CD4-positive, alpha-beta T cell (primary cell): Measurements from ENCODE around the gene FARS2. TPM values are rescaled to one million over a fixed set of nuclear protein-coding genes. Genes with fewer than 3 reads are reported as not detected.

Experiments
- ATAC-seq: fragments of 200-7000 bp; cut with Tn5 transposase; one replicate; pipeline ENCODE4 v1.10.0; 2022; ENCODE audit warnings: mild to moderate bottlenecking; ENCODE audit not compliant: poor library complexity
- CTCF ChIA-PET: fragments of 350-600 bp; sonication (Branson Sonifier 250); formaldehyde crosslinking; loops from one replicate; lab custom pipeline; 2021; ENCODE audit warnings: antibody characterized with exemption, inconsistent platforms; lab: Charles Lee
- POLR2A ChIA-PET: fragments of 350-600 bp; sonication (Branson Sonifier 250); formaldehyde crosslinking; loops from one replicate; lab custom pipeline; 2021; ENCODE audit warnings: antibody characterized with exemption, inconsistent platforms; lab: Charles Lee
- DNase-seq, 14 experiments: peaks; one replicate each; pipeline ENCODE4 v3.0.0-alpha.2; 2013 to 2020; ENCODE audit warnings: mixed read lengths in 2 of 14
- H3K27ac ChIP-seq, 2 donors: one replicate each; pipeline versions ENCODE4 v1.5.1 to v1.7.0; 2013; ENCODE audit warnings: low read length in 2 of 2, low read depth in 1 of 2, mild to moderate bottlenecking in 1 of 2
- H3K27me3 ChIP-seq, 2 experiments: 1 replicate in 1 of 2; 2 replicates in 1 of 2; pipeline versions ENCODE4 v1.6.1 to v1.7.0; 2013; ENCODE audit warnings: low read length in 2 of 2, control low read depth in 1 of 2, mild to moderate bottlenecking in 1 of 2, moderate library complexity in 1 of 2; ENCODE audit not compliant: insufficient read depth in 2 of 2, control insufficient read depth in 1 of 2
- H3K36me3 ChIP-seq: one replicate; pipeline ENCODE4 v1.6.1; 2013; ENCODE audit warnings: low read length, control low read depth; ENCODE audit not compliant: insufficient read depth
- H3K4me1 ChIP-seq: one replicate; pipeline ENCODE4 v1.6.1; 2013; ENCODE audit warnings: low read length, control low read depth; ENCODE audit not compliant: insufficient read depth
- H3K4me3 ChIP-seq: one replicate; pipeline ENCODE4 v1.5.1; 2013; ENCODE audit warnings: mild to moderate bottlenecking, low read length, moderate library complexity
- H3K9me3 ChIP-seq, 2 experiments: 1 replicate in 1 of 2; 2 replicates in 1 of 2; pipeline versions ENCODE4 v1.6.1 to v1.7.0; 2013; ENCODE audit warnings: low read length in 2 of 2, mild to moderate bottlenecking in 2 of 2, control low read depth in 1 of 2, moderate library complexity in 1 of 2; ENCODE audit not compliant: control insufficient read depth in 1 of 2, insufficient read depth in 1 of 2
- H3K27ac Mint-ChIP-seq: one replicate; pipeline ENCODE4 v1.8.0; 2020; ENCODE audit warnings: mixed read lengths
- H3K27me3 Mint-ChIP-seq: one replicate; pipeline ENCODE4 v1.8.0; 2021; ENCODE audit warnings: mixed read lengths
- H3K36me3 Mint-ChIP-seq: one replicate; pipeline ENCODE4 v1.8.0; 2021; ENCODE audit warnings: low read depth, mixed read lengths
- H3K4me1 Mint-ChIP-seq: one replicate; pipeline ENCODE4 v1.8.0; 2021; ENCODE audit warnings: low read depth, mixed read lengths
- H3K4me3 Mint-ChIP-seq: one replicate; pipeline ENCODE4 v1.8.0; 2020; ENCODE audit warnings: mild to moderate bottlenecking, mixed read lengths
- H3K9me3 Mint-ChIP-seq: one replicate; pipeline ENCODE4 v1.8.0; 2020; ENCODE audit warnings: mixed read lengths
- intact Hi-C, 2 experiments: fragments of 100-400 bp; cut with DNase I in 1 of 2; cut with micrococcal nuclease in 1 of 2; formaldehyde crosslinking; loops; one replicate each; pipeline versions ENCODE4 v1.15.1 to v1.9.0; 2023 to 2025; cut with DNase I, micrococcal nuclease
- total RNA-seq, 174 experiments: library from RNA in 2 of 174; stranded (reverse) in 2 of 174; gene quantifications; one replicate each; pipeline ENCODE4 v1.2.3 and lab custom pipeline; 2021 to 2026
- TF ChIP-seq, protein P1 (sequence below): fragments of 200-600 bp; IDR thresholded peaks from one replicate; pipeline ENCODE4 v1.8.0; 2022; ENCODE audit warnings: antibody characterized with exemption, mild to moderate bottlenecking

The FARS2 gene
- total RNA-seq, 2 experiments from 2014 or later = 12.6 to 12.8 TPM

DNA sequence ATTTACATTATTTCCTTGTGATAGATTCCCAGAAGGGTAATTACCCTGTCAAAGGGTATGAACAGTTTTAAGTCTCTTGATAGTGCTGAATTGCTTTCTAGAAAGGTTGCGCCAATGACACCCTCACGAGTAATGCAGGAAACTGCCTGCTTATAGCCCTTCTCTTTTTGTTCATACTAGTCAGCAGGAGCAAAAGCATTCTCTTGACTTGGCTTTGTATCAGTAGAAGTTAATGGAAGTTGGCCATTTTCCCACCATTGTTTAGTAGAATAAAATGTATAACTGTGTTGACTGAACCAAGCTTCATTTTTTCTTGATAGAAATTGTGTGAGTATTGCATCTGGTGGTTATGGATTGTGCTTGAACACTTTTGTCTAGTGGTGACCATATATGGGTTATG is 100.1 kb downstream of the FARS2 start:
- Histone ChIP-seq H3K27me3 (no peaks in the 10 kb centered on the region), H3K4me1 (no peaks in the 10 kb centered on the region), H3K36me3 (no peaks in the 10 kb centered on the region), H3K4me3 (no peak overlapping the region), H3K27ac (no peak overlapping the region), H3K9me3 (no peaks in the 10 kb centered on the region)
- Mint-ChIP-seq H3K27me3 (no peaks in the 10 kb centered on the region), H3K4me3 (no peak overlapping the region), H3K27ac (no peak overlapping the region), H3K4me1 (peaks cover 19% of the 10 kb centered on the region), H3K36me3 (no peaks in the 10 kb centered on the region), H3K9me3 (no peaks in the 10 kb centered on the region)
- POLR2A ChIA-PET = no interaction called here
- no peak for DNase-seq
- CTCF ChIA-PET = no interaction called here
- TF ChIP-seq, protein P1, sequence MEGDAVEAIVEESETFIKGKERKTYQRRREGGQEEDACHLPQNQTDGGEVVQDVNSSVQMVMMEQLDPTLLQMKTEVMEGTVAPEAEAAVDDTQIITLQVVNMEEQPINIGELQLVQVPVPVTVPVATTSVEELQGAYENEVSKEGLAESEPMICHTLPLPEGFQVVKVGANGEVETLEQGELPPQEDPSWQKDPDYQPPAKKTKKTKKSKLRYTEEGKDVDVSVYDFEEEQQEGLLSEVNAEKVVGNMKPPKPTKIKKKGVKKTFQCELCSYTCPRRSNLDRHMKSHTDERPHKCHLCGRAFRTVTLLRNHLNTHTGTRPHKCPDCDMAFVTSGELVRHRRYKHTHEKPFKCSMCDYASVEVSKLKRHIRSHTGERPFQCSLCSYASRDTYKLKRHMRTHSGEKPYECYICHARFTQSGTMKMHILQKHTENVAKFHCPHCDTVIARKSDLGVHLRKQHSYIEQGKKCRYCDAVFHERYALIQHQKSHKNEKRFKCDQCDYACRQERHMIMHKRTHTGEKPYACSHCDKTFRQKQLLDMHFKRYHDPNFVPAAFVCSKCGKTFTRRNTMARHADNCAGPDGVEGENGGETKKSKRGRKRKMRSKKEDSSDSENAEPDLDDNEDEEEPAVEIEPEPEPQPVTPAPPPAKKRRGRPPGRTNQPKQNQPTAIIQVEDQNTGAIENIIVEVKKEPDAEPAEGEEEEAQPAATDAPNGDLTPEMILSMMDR = no peak
- ATAC-seq = no peak
- intact Hi-C loops = no loop called here

DNA sequence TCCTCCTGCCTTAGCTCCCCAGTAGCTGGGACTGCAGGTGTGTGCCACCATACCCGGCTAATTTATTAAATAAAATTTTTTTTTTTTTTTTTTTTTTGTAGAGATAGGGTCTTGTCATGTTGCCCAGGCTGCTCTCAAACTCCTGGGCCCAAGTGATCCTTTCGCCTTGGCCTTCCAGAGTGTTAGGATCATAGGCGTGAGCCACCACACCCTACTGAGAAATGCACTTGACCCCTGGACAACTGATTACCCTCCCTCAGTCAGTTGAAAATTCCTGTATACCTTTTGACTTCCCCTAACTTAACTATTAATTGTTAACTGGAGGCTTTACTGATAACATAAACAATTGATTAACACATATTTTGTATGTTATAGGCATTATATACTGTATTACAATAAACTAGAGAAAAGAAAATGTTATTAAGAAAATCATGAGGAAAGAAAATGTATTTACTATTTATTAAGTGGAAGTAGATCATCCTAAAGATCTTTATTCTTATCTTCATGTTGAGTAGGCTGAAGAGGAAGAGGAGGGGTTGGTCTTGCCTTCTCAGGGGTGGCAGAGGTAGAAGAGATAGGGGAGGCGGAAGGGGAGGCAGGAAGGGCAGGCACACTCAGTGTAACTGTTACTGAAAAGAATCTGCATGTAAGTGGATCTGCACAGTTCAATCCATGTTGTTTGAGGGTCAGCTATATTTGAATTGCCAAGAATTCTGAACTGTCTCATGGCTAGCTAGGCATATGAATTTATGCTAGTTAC is 104.3 kb downstream of the FARS2 start:
- H3K27ac Mint-ChIP-seq = no peak overlapping the region
- Histone ChIP-seq H3K36me3 (peaks cover 18% of the 10 kb centered on the region), H3K4me3 (no peak overlapping the region), H3K27me3 (no peaks in the 10 kb centered on the region), H3K27ac (no peak overlapping the region), H3K4me1 (no peaks in the 10 kb centered on the region), H3K9me3 (no peaks in the 10 kb centered on the region)
- H3K4me1 Mint-ChIP-seq = peaks cover 35% of the 10 kb centered on the region
- no peaks in the 10 kb centered on the region for H3K27me3 Mint-ChIP-seq
- no peaks in the 10 kb centered on the region for H3K9me3 Mint-ChIP-seq
- no peak for DNase-seq
- CTCF ChIA-PET = interaction anchor here (0.7 kb wide), 2 partner anchors 121 to 1152 kb away, joined by 3 read pairs; no protein-coding TSS in a partner anchor
- TF ChIP-seq, protein P1 = no peak
- intact Hi-C loops = no loop called here
- H3K4me3 Mint-ChIP-seq = no peak overlapping the region
- peaks cover 26% of the 10 kb centered on the region for H3K36me3 Mint-ChIP-seq
- ATAC-seq = no peak
- POLR2A ChIA-PET = no interaction called here

DNA sequence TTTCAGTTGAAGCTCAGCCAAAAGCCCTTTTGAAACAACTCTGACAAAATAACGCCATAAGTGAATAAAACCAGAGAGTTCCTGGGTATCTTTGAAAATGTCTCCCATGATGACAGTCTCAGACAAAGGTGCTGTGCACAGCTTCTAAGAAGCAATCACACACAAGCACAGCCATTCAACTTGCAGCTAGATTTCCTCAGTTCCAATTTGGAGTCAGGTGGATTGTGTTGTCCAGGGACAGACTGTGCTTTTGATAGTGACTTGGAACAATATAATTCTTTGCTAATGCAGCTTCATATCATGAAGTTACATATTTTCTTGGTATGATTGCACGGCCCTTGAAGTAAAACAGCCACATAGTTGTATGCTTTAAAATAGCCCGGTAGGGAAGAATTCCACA is 105.6 kb downstream of the FARS2 start:
- no peak overlapping the region for H3K27ac Mint-ChIP-seq
- CTCF ChIA-PET = no interaction called here
- no peak for DNase-seq

More for the DNA sequence above, 105.6 kb downstream of the FARS2 start:
- Histone ChIP-seq H3K27me3 (no peaks in the 10 kb centered on the region), H3K4me1 (no peaks in the 10 kb centered on the region), H3K9me3 (no peaks in the 10 kb centered on the region), H3K27ac (no peak overlapping the region), H3K36me3 (peaks cover 18% of the 10 kb centered on the region), H3K4me3 (no peak overlapping the region)
- no peak overlapping the region for H3K4me3 Mint-ChIP-seq
- TF ChIP-seq, protein P1 = no peak
- intact Hi-C loops = no loop called here
- ATAC-seq = no peak
- POLR2A ChIA-PET = no interaction called here
- no peaks in the 10 kb centered on the region for H3K9me3 Mint-ChIP-seq
- peaks cover 35% of the 10 kb centered on the region for H3K4me1 Mint-ChIP-seq
- no peaks in the 10 kb centered on the region for H3K27me3 Mint-ChIP-seq
- H3K36me3 Mint-ChIP-seq = peaks cover 30% of the 10 kb centered on the region
